HG02759 (cell line): ENCODE results near the gene FTSJ3.
A peak's percentile ranks its signal among the peaks of the same experiment; 100 is the strongest.
"Not testable (repeated sequence)": the region's sequence is repeated elsewhere in the genome, so short reads cannot be mapped to it uniquely, and the experiment has no call there.

ENCODE experiments used
- ATAC-seq: cut with Tn5 transposase; IDR thresholded peaks from one replicate; pipeline ENCODE4 v1.9.1; 2021; ENCODE audit warnings: mild to moderate bottlenecking, moderate library complexity; ENCODE audit not compliant: unreplicated experiment

FTSJ3 gene, protein sequence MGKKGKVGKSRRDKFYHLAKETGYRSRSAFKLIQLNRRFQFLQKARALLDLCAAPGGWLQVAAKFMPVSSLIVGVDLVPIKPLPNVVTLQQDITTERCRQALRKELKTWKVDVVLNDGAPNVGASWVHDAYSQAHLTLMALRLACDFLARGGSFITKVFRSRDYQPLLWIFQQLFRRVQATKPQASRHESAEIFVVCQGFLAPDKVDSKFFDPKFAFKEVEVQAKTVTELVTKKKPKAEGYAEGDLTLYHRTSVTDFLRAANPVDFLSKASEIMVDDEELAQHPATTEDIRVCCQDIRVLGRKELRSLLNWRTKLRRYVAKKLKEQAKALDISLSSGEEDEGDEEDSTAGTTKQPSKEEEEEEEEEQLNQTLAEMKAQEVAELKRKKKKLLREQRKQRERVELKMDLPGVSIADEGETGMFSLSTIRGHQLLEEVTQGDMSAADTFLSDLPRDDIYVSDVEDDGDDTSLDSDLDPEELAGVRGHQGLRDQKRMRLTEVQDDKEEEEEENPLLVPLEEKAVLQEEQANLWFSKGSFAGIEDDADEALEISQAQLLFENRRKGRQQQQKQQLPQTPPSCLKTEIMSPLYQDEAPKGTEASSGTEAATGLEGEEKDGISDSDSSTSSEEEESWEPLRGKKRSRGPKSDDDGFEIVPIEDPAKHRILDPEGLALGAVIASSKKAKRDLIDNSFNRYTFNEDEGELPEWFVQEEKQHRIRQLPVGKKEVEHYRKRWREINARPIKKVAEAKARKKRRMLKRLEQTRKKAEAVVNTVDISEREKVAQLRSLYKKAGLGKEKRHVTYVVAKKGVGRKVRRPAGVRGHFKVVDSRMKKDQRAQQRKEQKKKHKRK

DNA sequence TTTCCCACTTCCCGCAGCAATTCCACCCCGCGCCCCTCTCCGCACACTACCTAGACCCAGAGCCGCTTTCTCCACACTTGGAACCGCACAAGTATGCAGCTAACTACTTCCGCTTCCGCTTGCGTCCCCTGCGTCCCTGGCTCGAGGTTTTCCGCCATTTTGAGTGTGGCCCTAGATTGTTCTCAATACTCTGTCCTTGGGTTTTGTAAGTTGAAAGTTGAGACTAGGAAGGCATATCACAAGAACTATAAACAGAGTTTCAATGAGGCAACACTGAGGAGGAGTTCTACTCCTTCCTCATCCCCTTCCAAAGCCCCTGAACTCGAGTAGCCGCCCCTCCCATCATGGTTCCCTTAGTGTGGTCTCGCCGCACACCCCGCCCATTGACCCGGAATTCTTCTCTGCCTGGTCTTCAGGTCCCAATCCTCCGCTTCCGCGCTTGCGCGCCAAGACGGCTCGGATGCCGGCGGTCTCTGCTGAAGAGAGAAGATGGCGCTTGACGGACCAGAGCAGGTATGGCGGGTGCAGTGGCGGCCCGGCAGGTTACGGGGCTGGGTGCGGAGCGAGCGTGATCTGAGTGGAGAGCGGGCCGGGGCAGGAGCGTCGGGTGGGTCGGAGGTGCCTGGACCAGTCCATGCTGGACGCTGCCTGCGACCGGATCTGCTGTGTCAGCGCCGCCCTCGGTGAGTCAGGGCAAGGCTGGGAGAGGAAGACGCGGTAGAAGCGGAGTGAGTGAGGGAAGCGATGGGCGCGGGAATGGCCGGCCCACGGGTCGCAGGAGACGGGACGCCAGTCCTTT is at the start of gene FTSJ3, which contains the start of gene PSMC5:
Gene FTSJ3 (minus strand): TSS at position 662 of the 799 bp plus-strand sequence. CDS start 761 bp downstream, outside the sequence.
Gene PSMC5 (plus strand): TSS at position 430 of the 799 bp plus-strand sequence. CDS start 60 bp downstream, at position 490.
- ATAC-seq = peak; percentile 91

DNA sequence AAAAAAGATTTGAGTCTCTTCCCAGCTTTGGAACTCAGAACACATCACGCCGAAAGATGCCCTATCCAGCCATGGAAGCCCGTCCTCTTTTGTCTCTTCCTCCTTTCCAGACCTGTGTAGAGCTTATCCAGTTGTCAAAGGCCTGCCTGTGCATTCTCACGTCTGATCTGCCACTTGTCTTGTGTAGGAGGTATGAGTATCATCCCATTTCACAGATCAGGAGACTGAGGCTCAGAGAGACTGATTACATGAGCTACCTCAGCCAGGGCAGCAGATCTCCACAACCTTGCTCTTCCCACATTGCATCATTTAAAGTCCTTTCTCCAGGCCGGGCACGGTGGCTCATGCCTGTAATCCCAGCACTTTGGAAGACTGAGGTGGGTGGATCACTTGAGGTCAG is 47.2 kb upstream of the FTSJ3 start:
- not testable (repeated sequence) for ATAC-seq

GRCh38 chr17:63874061-63874626 is 46.7 kb upstream of the FTSJ3 start:
- ATAC-seq = not testable (repeated sequence)

GRCh38 chr17:63873577-63873976 is 46.1 kb upstream of the FTSJ3 start, which contains the start of gene CSH2:
TSS of gene CSH2 (minus strand) at chr17:63873677. CDS start at chr17:63873614, 63 bp downstream.
- ATAC-seq = not testable (repeated sequence)

- ATAC-seq = not testable (repeated sequence)
Measured at GRCh38 chr17:63871646-63872365, 44.3 kb upstream of the FTSJ3 start.

- ATAC-seq = not testable (repeated sequence)
Measured at GRCh38 chr17:63870292-63870665, 42.8 kb upstream of the FTSJ3 start.

- not testable (repeated sequence) for ATAC-seq
Measured at GRCh38 chr17:63869491-63870291, 42.2 kb upstream of the FTSJ3 start.

GRCh38 chr17:63866625-63867024 is 39.2 kb upstream of the FTSJ3 start:
- ATAC-seq = not testable (repeated sequence)

GRCh38 chr17:63859257-63859656 is 31.8 kb upstream of the FTSJ3 start:
- no peak for ATAC-seq

- ATAC-seq = not testable (repeated sequence)
Measured at GRCh38 chr17:63856425-63856824, 29.0 kb upstream of the FTSJ3 start.

- no peak for ATAC-seq
Measured at GRCh38 chr17:63855185-63855584, 27.7 kb upstream of the FTSJ3 start.

- no peak for ATAC-seq
Measured at GRCh38 chr17:63854709-63855108, 27.2 kb upstream of the FTSJ3 start.

GRCh38 chr17:63853260-63853659 is 25.8 kb upstream of the FTSJ3 start:
- no peak for ATAC-seq

GRCh38 chr17:63850401-63850800 is 22.9 kb upstream of the FTSJ3 start:
- ATAC-seq = no peak

DNA sequence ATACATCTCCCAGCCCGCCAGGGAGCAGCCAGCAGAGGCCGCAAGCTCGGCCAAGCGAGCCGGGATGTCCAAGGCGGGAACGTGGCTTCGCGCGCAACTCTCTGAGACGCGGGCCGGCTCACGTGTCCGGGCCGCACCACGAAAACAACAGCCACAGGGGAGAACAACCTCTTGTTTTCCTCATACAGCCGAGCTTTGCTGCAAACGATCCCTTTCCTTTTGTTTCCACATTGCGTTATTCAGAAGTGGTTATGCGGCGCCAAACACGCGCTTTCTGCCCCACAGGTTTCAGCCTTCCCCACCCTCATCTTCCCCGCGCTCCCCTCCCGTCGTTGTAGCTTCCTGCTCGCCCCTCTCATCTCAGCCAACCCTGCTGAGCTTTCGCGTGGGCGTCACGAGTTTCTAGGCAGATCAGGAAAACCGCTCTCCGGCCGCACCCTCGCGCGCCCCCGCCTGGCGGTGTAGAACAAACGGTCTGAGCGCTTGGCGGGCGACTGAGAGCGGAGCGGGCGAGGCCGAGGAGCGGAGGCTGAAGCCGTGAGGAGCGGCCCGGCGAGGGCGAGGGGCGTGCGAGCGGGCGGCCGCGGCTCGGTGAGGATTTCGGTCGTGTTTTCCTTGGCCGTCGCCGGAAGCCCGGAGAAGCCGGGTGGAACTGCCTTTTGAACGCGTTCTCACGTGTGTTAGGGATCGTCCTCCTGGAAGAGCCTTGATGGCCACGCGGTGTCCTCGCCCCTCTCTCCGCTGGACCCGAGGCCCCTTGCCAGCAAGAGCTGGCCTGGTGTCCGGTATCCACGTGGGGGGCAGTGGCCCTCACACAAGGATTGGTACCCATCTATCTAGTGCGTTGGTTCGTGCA is 21.6 kb upstream of the FTSJ3 start:
- peak; percentile 93 for ATAC-seq

DNA sequence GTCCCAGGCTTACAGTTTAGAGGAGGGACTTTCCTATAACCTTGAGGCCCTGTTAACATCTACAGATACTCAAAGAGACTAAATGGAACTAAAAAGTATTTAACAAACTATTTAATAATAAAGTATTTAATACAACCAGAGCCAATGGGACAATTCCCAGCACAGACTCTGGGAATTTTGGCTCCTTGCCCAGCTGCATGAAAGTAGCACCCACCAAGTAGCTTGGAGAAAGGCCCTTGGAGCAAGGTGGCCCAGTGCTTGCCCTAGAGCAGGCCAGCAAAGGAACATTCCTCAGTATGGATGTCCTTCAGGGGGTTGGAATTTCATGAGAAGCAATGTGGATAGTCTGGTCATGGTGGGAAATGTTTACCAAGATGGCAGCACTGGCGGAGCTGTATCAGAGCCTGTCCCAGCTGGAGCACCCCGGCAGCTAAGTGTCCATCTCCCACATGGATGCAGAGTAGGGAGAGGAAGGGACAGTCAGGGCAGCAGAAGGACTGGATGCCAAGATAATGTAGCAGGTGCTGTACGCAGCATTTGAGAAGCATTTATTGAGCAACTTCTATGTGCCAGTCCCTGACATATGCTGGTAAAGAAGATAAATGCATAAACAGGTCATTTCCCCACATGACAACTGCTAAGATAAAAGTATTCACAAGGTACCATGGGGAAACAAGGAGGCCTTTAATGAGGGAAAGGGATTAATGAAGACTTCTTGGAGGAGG is 20.2 kb upstream of the FTSJ3 start:
- no peak for ATAC-seq

GRCh38 chr17:63845509-63845908 is 18.0 kb upstream of the FTSJ3 start:
- no peak for ATAC-seq
